Gastroesophageal sphincter (tissue), 4 donors: ENCODE measurements around the gene PAX5. TPM values are rescaled to one million over a fixed set of nuclear protein-coding genes. Genes with fewer than 3 reads are reported as not detected.

Source experiments
- ATAC-seq: fragments of 150-250 bp; one replicate; pipeline ENCODE4 v1.9.1; 2016; ENCODE audit warnings: mild to moderate bottlenecking, moderate library complexity
- H3K27ac ChIP-seq, 4 donors: fragments of 200-600 bp; sonication (generic) in 3 of 4; 1 replicate in 3 of 4; 2 replicates in 1 of 4; pipeline ENCODE4 v1.5.1; 2016 to 2019
- H3K27me3 ChIP-seq: fragments of 200-600 bp; sonication (generic); one replicate; pipeline ENCODE4 v1.5.1; 2019
- H3K36me3 ChIP-seq, 2 donors: fragments of 200-600 bp; sonication (generic); one replicate each; pipeline ENCODE4 v1.5.1; 2019; ENCODE audit warnings: control low read depth in 1 of 2
- H3K4me1 ChIP-seq, 3 donors: fragments of 200-600 bp; sonication (generic); 1 replicate in 2 of 3; 2 replicates in 1 of 3; pipeline ENCODE4 v1.5.1; 2016 to 2019; ENCODE audit warnings: control low read depth in 2 of 3
- H3K4me3 ChIP-seq, 2 donors: fragments of 200-600 bp; sonication (generic); one replicate each; pipeline ENCODE4 v1.5.1; 2019; ENCODE audit warnings: mild to moderate bottlenecking in 1 of 2, moderate library complexity in 1 of 2
- H3K9me3 ChIP-seq, 3 donors: fragments of 200-600 bp; sonication (generic); one replicate each; pipeline ENCODE4 v1.5.1; 2017 to 2019; ENCODE audit warnings: control low read depth in 2 of 3
- EP300 ChIP-seq: sonication (generic); formaldehyde crosslinking; IDR thresholded peaks from one replicate; pipeline ENCODE4 v1.6.1; 2017; ENCODE audit warnings: antibody characterized with exemption, mild to moderate bottlenecking
- POLR2A ChIP-seq, 2 donors: fragments of 450-650 bp; IDR thresholded peaks; one replicate each; pipeline ENCODE4 v1.6.1; 2017; ENCODE audit warnings: antibody characterized with exemption in 2 of 2, mild to moderate bottlenecking in 2 of 2, moderate library complexity in 1 of 2
- POLR2AphosphoS5 ChIP-seq: sonication (generic); formaldehyde crosslinking; IDR thresholded peaks from one replicate; pipeline ENCODE4 v1.6.1; 2017; ENCODE audit warnings: antibody characterized with exemption
- WGBS, 2 donors: methylation state at CpG; one replicate each; pipeline ENCODE4 v1.1.5; 2018; ENCODE audit warnings: low coverage in 1 of 2; 5-methylcytosine and 5-hydroxymethylcytosine counted together
- total RNA-seq, 4 donors: library from RNA; depleted of rRNA; stranded (reverse); fragments of >200 nt; gene quantifications; one replicate each; pipeline ENCODE4 v1.1.0, GENCODE V29; 2016
- TF ChIP-seq, protein P1 (sequence below), 4 experiments: fragments of 200-600 bp in 2 of 4; fragments of 450-650 bp in 2 of 4; sonication (generic) in 1 of 4; IDR thresholded peaks; one replicate each; pipeline ENCODE4 v1.5.1; 2017 to 2019; ENCODE audit warnings: antibody characterized with exemption in 4 of 4, mild to moderate bottlenecking in 2 of 4, moderate library complexity in 2 of 4

PAX5 gene
- total RNA-seq, 4 donors from 2014 or later = under 0.01 TPM; not detected in 3

DNA sequence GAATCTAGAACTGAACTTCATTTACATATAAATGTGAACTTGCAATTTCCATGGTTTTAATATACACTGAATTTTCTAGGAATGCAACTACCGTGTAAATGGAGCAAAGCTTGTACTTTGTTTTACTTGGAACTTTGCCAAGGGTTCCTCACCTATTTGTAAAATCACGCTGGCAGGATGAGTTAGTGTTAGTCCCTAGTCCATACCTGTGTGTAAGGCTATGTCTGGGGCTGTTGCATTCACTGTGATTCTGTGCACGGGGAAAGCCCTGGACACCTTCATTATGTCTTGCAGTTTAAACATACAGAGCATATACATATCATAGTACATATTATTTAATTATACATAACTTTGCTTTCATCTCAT lies 119.9 kb downstream of the PAX5 start:
- TF ChIP-seq POLR2A (IDR thresholded peaks at IDR 0.05) (no peak), EP300 (no peak), POLR2AphosphoS5 (no peak)
- TF ChIP-seq, protein P1, sequence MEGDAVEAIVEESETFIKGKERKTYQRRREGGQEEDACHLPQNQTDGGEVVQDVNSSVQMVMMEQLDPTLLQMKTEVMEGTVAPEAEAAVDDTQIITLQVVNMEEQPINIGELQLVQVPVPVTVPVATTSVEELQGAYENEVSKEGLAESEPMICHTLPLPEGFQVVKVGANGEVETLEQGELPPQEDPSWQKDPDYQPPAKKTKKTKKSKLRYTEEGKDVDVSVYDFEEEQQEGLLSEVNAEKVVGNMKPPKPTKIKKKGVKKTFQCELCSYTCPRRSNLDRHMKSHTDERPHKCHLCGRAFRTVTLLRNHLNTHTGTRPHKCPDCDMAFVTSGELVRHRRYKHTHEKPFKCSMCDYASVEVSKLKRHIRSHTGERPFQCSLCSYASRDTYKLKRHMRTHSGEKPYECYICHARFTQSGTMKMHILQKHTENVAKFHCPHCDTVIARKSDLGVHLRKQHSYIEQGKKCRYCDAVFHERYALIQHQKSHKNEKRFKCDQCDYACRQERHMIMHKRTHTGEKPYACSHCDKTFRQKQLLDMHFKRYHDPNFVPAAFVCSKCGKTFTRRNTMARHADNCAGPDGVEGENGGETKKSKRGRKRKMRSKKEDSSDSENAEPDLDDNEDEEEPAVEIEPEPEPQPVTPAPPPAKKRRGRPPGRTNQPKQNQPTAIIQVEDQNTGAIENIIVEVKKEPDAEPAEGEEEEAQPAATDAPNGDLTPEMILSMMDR (IDR thresholded peaks at IDR 0.05) = no peak
- ATAC-seq = no peak
- Histone ChIP-seq H3K27ac (no peak overlapping the region), H3K9me3 (peaks cover 0 to 21% (median 0%) of the 10 kb centered on the region in 3 donors), H3K36me3 (no peaks in the 10 kb centered on the region), H3K4me3 (no peak overlapping the region), H3K4me1 (no peaks in the 10 kb centered on the region), H3K27me3 (peaks cover 51% of the 10 kb centered on the region)
- 23% methylated on average over 3 of the region's 3 CpGs for WGBS, 2 donors

DNA sequence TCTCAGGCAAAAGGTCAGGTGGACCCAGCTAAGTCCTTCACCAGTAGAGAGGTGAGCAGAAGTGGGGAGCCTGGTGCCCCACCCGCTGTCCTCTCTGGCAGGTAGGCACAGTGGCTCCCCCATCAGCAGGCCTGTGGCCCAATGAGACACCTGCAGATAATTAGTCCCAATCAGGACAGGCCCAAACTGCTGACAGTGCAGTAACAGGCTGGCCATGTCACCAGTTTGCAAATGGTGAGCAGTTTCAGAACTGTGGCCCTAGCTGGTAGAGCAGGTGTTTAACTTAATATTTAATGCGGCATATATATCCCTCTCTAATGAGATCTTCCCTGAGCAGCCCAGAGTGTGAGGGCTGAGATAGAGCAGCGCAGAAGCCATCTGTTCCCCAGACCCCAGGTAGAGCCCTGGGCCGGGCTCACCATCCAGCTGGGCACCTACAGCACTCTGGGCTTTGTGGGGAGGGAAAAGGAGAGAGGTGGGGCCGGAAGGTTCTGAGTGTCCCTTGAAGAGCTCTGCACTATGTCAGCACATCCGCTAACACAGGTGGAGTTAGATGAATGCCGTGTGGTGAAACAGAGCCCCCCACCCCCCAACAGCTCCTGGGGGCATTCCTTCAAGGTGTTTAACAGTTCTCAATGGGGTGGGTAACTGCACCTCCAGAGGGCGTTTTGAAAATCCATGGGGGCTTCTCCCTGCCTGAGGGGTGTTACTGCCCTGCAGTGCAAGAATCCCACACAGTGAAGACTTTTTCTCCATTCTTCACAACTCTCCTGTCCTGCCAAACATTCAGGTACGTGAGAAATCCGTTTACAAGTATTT lies 120.5 kb downstream of the PAX5 start:
- no peak overlapping the region for H3K27ac ChIP-seq
- ATAC-seq = no peak
- no peaks in the 10 kb centered on the region for H3K36me3 ChIP-seq
- TF ChIP-seq POLR2A (IDR thresholded peaks at IDR 0.05) (no peak), EP300 (no peak), POLR2AphosphoS5 (no peak)
- TF ChIP-seq, protein P1 (IDR thresholded peaks at IDR 0.05) = no peak
- H3K4me3 ChIP-seq = no peak overlapping the region
- H3K4me1 ChIP-seq = no peaks in the 10 kb centered on the region
- WGBS, 2 donors = 14 to 28% methylated on average over 6 of the region's 10 CpGs
- H3K9me3 ChIP-seq = peaks cover 0 to 15% (median 0%) of the 10 kb centered on the region in 3 donors
- peaks cover 53% of the 10 kb centered on the region for H3K27me3 ChIP-seq

DNA sequence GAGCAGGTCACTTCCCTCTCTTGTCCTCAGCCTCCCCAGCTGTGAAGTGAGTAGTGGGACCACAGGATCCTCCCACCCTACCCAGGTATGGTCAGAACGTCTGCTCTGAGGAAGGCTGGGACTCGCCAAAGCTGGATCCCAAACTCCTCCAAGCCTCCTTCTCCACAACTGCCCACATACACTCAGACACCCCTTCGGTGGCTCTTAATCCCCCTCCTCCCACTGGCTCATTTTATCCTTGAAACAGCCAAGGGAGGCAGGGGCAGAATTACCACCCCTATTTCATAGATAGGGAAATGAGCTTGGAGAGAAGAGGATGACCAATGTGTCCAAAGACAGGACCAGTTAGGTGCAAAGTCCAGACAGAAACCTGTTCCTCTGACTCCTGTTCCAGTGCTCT lies 121.4 kb downstream of the PAX5 start:
- no peak overlapping the region for H3K27ac ChIP-seq
- H3K4me1 ChIP-seq = no peaks in the 10 kb centered on the region
- H3K4me3 ChIP-seq = no peak overlapping the region
- 43% methylated on average over 2 of the region's 3 CpGs; no CpG with 5 or more reads in 1 of the 2 donors for WGBS, 2 donors
- TF ChIP-seq POLR2A (IDR thresholded peaks at IDR 0.05) (no peak), POLR2AphosphoS5 (no peak), EP300 (no peak)
- TF ChIP-seq, protein P1 (IDR thresholded peaks at IDR 0.05) = no peak
- H3K9me3 ChIP-seq = peaks cover 0 to 9% (median 0%) of the 10 kb centered on the region in 3 donors
- peaks cover 61% of the 10 kb centered on the region for H3K27me3 ChIP-seq
- no peaks in the 10 kb centered on the region for H3K36me3 ChIP-seq
- ATAC-seq = no peak

DNA sequence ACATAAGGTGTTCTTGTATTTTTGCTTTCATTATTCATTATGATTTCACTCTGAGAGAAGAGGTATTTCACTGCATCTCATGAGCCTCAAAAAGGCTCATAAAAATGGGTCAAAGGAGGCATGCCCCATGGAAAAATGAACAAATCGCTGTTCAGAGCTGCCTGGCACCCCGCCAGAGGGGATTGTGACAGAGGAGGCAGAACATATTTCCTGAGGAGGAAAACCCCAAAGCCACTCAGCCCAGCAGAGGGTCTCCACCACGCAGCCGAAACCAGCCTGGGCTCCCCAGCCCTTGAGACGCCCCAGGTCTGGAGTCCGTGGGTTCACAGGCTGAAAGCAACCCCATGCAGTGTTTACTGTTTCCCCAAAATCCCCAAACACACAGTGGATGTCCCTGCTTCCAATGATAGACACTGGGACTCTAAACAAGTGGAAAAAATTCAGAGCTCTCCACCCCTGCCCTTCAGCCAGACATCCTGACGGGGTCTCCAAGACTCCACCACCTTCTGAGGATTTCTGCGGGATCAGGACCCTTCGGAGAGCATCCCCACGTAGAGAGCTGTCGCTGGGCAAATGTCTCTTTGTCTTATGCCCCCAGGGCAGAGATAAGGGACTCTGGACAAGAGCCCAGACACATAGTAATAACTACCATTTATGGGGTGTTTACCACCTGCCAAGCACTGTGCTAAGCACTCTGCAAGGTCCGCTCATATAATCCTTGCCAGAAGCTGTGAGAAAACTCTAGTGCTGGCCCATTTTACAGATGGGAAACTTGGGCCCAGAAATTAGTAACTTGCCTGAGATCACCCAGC lies 122.3 kb downstream of the PAX5 start:
- Histone ChIP-seq H3K27ac (no peak overlapping the region), H3K9me3 (peaks cover 0 to 9% (median 0%) of the 10 kb centered on the region in 3 donors), H3K4me3 (no peak overlapping the region), H3K4me1 (no peaks in the 10 kb centered on the region), H3K27me3 (peaks cover 67% of the 10 kb centered on the region), H3K36me3 (no peaks in the 10 kb centered on the region)
- ATAC-seq = no peak
- 54 to 77% methylated on average over 4 to 7 of the region's 12 CpGs for WGBS, 2 donors
- no peak for TF ChIP-seq EP300
- TF ChIP-seq, protein P1 (IDR thresholded peaks at IDR 0.05) = no peak
- TF ChIP-seq POLR2AphosphoS5 = no peak
- TF ChIP-seq POLR2A (IDR thresholded peaks at IDR 0.05) = no peak
